Epithelial cell of proximal tubule (primary cell): ENCODE results near the gene FBXL19. TPM values are rescaled to one million over a fixed set of nuclear protein-coding genes. Genes with fewer than 3 reads are reported as not detected.

Experiments
- DNase-seq: peaks from one replicate; pipeline ENCODE4 v3.0.0-alpha.2; 2011; ENCODE audit warnings: low read depth
- H3K4me3 ChIP-seq: 2 replicates; pipeline ENCODE4 v1.5.1; 2011; ENCODE audit warnings: low read depth, mild to moderate bottlenecking, low read length
- total RNA-seq: library from RNA; depleted of rRNA; stranded (reverse); fragments of >200 nt; gene quantifications from 2 replicates; pipeline ENCODE4 v1.2.3, GENCODE V29; 2015
- TF ChIP-seq, protein P1 (sequence below): conservative IDR thresholded peaks from 2 replicates; pipeline ENCODE4 v1.5.1; 2012; ENCODE audit warnings: low read depth, mild to moderate bottlenecking, low read length

The FBXL19 gene
- total RNA-seq, 1 donor from 2014 or later: 65.3 TPM

DNA sequence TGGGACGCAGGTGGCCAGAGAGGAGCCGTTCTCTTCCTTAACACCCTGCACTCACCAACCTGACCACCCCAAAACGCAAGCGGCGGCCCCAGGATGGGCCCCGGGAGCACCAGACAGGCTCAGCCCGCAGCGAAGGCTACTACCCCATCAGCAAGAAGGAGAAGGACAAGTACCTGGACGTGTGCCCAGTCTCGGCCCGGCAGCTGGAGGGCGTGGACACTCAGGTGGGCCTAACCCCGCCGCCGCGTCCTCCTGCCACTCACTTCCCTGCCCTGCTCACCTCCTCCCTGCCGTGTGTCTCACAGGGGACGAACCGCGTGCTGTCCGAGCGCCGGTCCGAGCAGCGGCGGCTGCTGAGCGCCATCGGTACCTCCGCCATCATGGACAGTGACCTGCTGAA, 57.1 kb downstream of the FBXL19 start:
- DNase-seq: no peak
- TF ChIP-seq, protein P1, sequence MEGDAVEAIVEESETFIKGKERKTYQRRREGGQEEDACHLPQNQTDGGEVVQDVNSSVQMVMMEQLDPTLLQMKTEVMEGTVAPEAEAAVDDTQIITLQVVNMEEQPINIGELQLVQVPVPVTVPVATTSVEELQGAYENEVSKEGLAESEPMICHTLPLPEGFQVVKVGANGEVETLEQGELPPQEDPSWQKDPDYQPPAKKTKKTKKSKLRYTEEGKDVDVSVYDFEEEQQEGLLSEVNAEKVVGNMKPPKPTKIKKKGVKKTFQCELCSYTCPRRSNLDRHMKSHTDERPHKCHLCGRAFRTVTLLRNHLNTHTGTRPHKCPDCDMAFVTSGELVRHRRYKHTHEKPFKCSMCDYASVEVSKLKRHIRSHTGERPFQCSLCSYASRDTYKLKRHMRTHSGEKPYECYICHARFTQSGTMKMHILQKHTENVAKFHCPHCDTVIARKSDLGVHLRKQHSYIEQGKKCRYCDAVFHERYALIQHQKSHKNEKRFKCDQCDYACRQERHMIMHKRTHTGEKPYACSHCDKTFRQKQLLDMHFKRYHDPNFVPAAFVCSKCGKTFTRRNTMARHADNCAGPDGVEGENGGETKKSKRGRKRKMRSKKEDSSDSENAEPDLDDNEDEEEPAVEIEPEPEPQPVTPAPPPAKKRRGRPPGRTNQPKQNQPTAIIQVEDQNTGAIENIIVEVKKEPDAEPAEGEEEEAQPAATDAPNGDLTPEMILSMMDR: no peak
- H3K4me3 ChIP-seq: no peak overlapping the region

DNA sequence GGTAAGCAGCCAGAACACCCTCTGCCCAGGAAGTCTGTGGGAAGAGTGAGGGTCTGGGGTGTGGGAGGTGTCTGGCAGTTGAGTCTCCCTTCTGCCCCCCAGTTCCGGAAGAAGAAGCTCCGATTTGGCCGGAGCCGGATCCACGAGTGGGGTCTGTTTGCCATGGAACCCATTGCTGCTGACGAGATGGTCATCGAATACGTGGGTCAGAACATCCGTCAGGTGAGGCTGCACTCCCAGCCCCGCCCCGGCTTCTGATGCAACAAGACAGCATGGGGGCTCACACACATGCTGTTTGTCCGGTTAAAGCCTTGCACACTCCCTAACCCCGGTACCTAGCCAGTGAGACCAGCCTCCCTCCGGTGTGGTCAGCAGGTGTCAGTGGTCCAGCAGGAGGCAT, 57.6 kb downstream of the FBXL19 start:
- no peak for DNase-seq
- H3K4me3 ChIP-seq: no peak overlapping the region
- TF ChIP-seq, protein P1: no peak

DNA sequence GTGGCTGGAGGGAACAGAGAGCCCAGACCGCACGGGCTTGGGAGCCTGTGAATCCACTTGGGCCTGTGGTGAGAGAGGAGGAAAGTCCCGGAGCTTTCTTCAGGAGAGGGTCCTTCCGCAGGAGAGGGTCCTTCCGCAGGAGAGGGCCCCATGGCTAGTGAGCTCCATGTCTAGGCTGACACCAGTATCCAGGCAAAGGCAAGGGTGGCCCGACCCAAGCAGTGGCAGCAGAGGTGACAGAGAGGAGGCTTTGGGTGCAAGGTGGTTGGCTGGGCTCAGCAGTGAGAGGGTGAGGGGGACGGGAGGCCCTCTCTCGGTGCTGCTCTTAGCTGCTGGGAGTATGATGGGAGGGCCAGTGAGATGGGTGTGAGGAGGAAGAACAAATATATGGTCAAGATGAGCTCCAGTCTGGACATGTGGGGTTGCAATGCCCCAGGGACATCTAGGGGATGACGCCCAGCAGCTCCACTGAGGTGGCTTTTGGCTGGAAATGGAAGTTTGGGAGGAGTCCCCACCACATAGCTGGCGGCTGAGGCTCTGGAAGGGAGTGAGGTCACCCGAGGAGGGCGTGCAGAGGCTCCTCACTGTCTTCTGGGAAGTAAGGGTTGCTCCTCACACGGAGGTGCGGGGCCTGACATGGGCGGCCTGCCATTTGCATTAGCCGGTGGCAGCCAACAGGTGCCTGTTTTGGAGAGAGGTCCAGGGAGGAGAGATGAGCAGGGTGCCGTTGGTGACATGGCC, 59.3 kb downstream of the FBXL19 start:
- H3K4me3 ChIP-seq: no peak overlapping the region
- TF ChIP-seq, protein P1: no peak
- DNase-seq: no peak

DNA sequence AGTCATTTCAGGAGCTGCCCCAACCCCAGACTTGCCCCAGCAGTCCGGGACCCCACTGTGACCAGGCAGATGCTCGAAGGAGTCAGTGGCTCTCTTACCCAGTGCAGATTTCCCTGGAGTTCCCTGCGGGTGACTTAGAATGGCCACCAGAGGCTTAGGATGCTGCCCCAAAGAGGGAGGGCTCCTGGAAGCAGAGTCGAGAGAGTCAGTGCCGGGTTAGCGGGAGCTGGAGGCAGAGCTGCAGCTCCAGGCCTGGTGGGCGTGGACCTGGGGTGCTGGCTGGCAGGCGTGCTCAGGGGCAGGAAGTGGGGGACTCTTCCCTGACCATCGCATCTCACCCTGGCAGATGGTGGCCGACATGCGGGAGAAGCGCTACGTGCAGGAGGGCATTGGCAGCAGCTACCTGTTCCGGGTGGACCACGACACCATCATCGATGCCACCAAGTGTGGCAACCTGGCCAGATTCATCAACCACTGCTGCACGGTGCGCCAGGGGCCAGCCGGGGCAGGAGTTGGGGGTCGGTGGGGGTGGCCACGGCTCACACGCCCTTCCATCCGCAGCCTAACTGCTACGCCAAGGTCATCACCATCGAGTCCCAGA, 60.0 kb downstream of the FBXL19 start:
- TF ChIP-seq, protein P1: no peak
- DNase-seq: no peak
- H3K4me3 ChIP-seq: no peak overlapping the region

DNA sequence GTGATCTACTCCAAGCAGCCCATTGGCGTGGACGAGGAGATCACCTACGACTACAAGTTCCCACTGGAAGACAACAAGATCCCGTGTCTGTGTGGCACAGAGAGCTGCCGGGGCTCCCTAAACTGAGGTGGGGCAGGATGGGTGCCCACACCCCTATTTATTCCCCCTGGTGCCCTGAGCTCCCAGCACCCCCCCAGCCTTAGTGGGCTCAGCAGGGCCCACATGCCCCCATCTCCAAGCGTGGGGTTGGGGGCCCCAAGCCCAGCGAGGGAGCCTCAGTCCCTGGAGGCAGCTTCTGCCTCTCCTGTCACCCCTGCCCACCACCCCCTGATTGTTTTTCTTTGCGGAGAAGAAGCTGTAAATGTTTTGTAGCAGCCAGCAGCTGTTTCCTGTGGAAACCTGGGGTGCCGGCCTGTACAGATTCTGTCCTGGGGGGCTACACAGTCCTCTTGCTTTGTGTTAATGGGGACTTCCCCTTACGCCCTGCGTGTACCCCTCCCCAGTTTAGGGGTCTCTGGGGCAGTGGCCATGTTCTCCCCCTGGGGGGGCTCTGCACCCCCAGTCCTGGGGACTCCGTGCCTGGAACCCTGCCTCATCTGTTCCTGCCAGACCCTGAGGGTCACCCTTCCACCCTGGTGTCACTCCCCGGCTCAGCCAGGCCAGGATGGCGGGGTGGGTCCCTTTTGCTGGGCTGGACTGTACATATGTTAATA, 60.7 kb downstream of the FBXL19 start:
- TF ChIP-seq, protein P1: no peak
- H3K4me3 ChIP-seq: no peak overlapping the region
- no peak for DNase-seq

DNA sequence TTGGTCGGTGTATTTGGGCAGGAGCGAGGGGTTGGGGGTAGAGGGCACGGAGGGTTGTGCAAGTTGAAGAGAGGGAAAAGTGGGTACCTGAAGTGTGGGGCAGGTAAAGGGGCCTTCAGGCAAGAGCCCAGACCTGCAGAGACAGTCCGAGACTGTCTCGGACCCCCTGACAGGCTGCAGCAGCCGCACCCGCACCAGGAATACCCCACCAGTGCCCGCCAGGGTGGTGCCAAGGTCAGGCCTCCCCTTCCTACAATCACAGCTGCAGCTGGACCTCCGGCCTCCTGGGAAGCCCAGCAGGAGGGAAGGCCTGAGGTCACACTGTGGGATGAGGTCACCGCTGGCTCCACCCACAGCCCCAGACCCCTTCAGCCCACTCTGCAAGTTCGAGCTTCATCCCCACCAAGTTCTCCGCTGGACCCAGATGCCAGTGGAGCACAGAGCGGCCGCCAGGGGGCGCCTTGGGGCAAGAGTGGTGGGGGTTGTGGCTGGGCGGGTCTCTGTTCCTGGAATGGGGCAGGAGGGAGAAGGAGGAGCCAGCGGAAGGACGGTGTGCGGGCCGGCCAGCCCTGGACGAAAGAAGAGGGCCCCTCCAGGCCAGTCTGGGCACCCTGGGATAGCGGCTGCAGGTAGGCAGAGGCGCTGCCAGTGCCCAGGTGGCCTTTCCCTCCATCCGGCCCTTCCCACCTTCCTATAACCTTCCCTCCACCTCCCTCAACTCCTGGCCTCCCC, 61.5 kb downstream of the FBXL19 start, which contains the start of gene HSD3B7:
Gene HSD3B7, plus strand, starts transcription at position 539 of the 732 bp plus-strand sequence. CDS start 452 bp downstream, outside the sequence.
- H3K4me3 ChIP-seq: peak within 1 kb of the TSS; percentile 71
- DNase-seq: no peak
- TF ChIP-seq, protein P1: peak; percentile 92
